ENCODE data around the gene MAGI2.
A peak's percentile ranks its signal among the peaks of the same experiment; 100 is the strongest.

MAGI2 gene

GRCh38 chr7:78895393-78895792 is 558.1 kb downstream of the MAGI2 start:
- DNase-seq = no peak

- DNase-seq = no peak
Measured at GRCh38 chr7:78879206-78879605, 574.3 kb downstream of the MAGI2 start.

- no peak for DNase-seq
Measured at GRCh38 chr7:78873117-78873516, 580.4 kb downstream of the MAGI2 start.

- no peak for DNase-seq
Measured at GRCh38 chr7:78864339-78864738, 589.1 kb downstream of the MAGI2 start.

- DNase-seq = no peak
Measured at GRCh38 chr7:78863281-78863680, 590.2 kb downstream of the MAGI2 start.

GRCh38 chr7:78862411-78862900 is 591.0 kb downstream of the MAGI2 start:
- no peak for DNase-seq

GRCh38 chr7:78852951-78853350 is 600.5 kb downstream of the MAGI2 start:
- peak; percentile 14 for DNase-seq

GRCh38 chr7:78850093-78850740 is 603.2 kb downstream of the MAGI2 start:
- no peak for DNase-seq

- DNase-seq = no peak
Measured at GRCh38 chr7:78845155-78845554, 608.3 kb downstream of the MAGI2 start.

GRCh38 chr7:78842068-78842467 is 611.4 kb downstream of the MAGI2 start:
- DNase-seq = no peak

- DNase-seq = no peak
Measured at GRCh38 chr7:78835897-78836296, 617.6 kb downstream of the MAGI2 start.

- no peak for DNase-seq
Measured at GRCh38 chr7:78828317-78828716, 625.1 kb downstream of the MAGI2 start.

- DNase-seq = no peak
Measured at GRCh38 chr7:78803501-78804127, 649.9 kb downstream of the MAGI2 start.

GRCh38 chr7:78794101-78794500 is 659.4 kb downstream of the MAGI2 start:
- DNase-seq = peak; percentile 57

GRCh38 chr7:78792624-78793023 is 660.8 kb downstream of the MAGI2 start:
- DNase-seq = no peak

GRCh38 chr7:78792006-78792405 is 661.5 kb downstream of the MAGI2 start:
- DNase-seq = no peak

GRCh38 chr7:78788464-78788863 is 665.0 kb downstream of the MAGI2 start:
- no peak for DNase-seq

- DNase-seq = no peak
Measured at GRCh38 chr7:78787854-78788253, 665.6 kb downstream of the MAGI2 start.

GRCh38 chr7:78786055-78786454 is 667.4 kb downstream of the MAGI2 start:
- no peak for DNase-seq

- DNase-seq = no peak
Measured at GRCh38 chr7:78783179-78783962, 670.1 kb downstream of the MAGI2 start.

- DNase-seq = no peak
Measured at GRCh38 chr7:78780560-78780959, 672.9 kb downstream of the MAGI2 start.

GRCh38 chr7:78779788-78780187 is 673.7 kb downstream of the MAGI2 start:
- no peak for DNase-seq

GRCh38 chr7:78777829-78778228 is 675.6 kb downstream of the MAGI2 start:
- DNase-seq = peak; percentile 28
